ENCODE measurements around the gene POLR3GL. TPM values are rescaled to one million over a fixed set of nuclear protein-coding genes. Genes with fewer than 3 reads are reported as not detected.
A peak's percentile ranks its signal among the peaks of the same experiment; 100 is the strongest.

The POLR3GL gene
- total RNA-seq, 1 experiment from 2014 or later, result 10.6 TPM

- no peak for DNase-seq
- POLR2A ChIA-PET (ENCODE audit: unreplicated experiment), result no interaction called here
- CTCF ChIA-PET, result no interaction called here
- H3K4me3 ChIP-seq, result no peak overlapping the region
- no peak overlapping the region for H3K4me2 ChIP-seq
- peaks cover 30% of the 10 kb centered on the region for H3K27me3 ChIP-seq (ENCODE audit: insufficient read depth, low read depth)
- intact Hi-C loops (cut with micrococcal nuclease; ENCODE audit: unreplicated experiment), result no loop called here
- H3F3A ChIP-seq (ENCODE audit: insufficient read depth, low read depth), result peaks cover 21% of the 10 kb centered on the region
- no peaks in the 10 kb centered on the region for H3K9me3 ChIP-seq (ENCODE audit: insufficient read depth, low read depth)
- no peaks in the 10 kb centered on the region for H3K36me3 ChIP-seq (ENCODE audit: low read depth)
- no TSS peak for BruUV-seq (replicated peaks)
- no peak overlapping the region for H2AFZ ChIP-seq
- no peak overlapping the region for H3K27ac ChIP-seq
- TF ChIP-seq CTCF (conservative IDR thresholded peaks at IDR 0.05) (no peak), EZH2 (IDR thresholded peaks at IDR 0.05; ENCODE audit: low read depth) (no peak)
- H3K9me2 ChIP-seq (ENCODE audit: insufficient read depth), result no peaks in the 10 kb centered on the region
- no peaks in the 10 kb centered on the region for H4K20me1 ChIP-seq (ENCODE audit: insufficient read depth)
- peaks cover 31% of the 10 kb centered on the region for H3K4me1 ChIP-seq (replicated peaks; ENCODE audit: insufficient read depth)
- no peaks in the 10 kb centered on the region for H3K79me2 ChIP-seq (ENCODE audit: low read depth)
Observed at GRCh38 chr1:145961109-145961424, 3.4 kb upstream of the POLR3GL start.

GRCh38 chr1:145961425-145962156 is 2.9 kb upstream of the POLR3GL start:
- peak overlapping the region; percentile 84 for H3K4me2 ChIP-seq
- peaks cover 18% of the 10 kb centered on the region for H3F3A ChIP-seq (ENCODE audit: insufficient read depth, low read depth)
- no TSS peak for BruUV-seq (replicated peaks)
- H3K9me2 ChIP-seq (ENCODE audit: insufficient read depth), result no peaks in the 10 kb centered on the region
- peak overlapping the region; percentile 49; the same call in 1 of the 2 replicates for H3K4me3 ChIP-seq
- DNase-seq, result no peak
- CTCF ChIA-PET, result interaction anchor here (1.1 kb wide), 1 partner anchor 240 kb away, joined by 6 read pairs; no protein-coding TSS in a partner anchor
- TF ChIP-seq CTCF (conservative IDR thresholded peaks at IDR 0.05) (no peak), EZH2 (IDR thresholded peaks at IDR 0.05; ENCODE audit: low read depth) (no peak)
- H3K9me3 ChIP-seq (ENCODE audit: insufficient read depth, low read depth), result no peaks in the 10 kb centered on the region
- intact Hi-C loops (cut with micrococcal nuclease; ENCODE audit: unreplicated experiment), result loop anchor here (2.0 kb wide), 1 partner anchor 33 kb away; no protein-coding TSS in a partner anchor
- H3K36me3 ChIP-seq (ENCODE audit: low read depth), result no peaks in the 10 kb centered on the region
- H3K79me2 ChIP-seq (ENCODE audit: low read depth), result no peaks in the 10 kb centered on the region
- peak overlapping the region; percentile 69; the same call in 1 of the 2 replicates for H2AFZ ChIP-seq
- H3K27ac ChIP-seq, result no peak overlapping the region
- peaks cover 25% of the 10 kb centered on the region for H3K27me3 ChIP-seq (ENCODE audit: insufficient read depth, low read depth)
- peaks cover 31% of the 10 kb centered on the region for H3K4me1 ChIP-seq (replicated peaks; ENCODE audit: insufficient read depth)
- H4K20me1 ChIP-seq (ENCODE audit: insufficient read depth), result no peaks in the 10 kb centered on the region
- POLR2A ChIA-PET (ENCODE audit: unreplicated experiment), result no interaction called here

GRCh38 chr1:145962157-145963102 is 2.1 kb upstream of the POLR3GL start:
- Histone ChIP-seq H3K27ac (no peak overlapping the region), H3K9me2 (ENCODE audit: insufficient read depth) (no peaks in the 10 kb centered on the region), H3F3A (ENCODE audit: insufficient read depth, low read depth) (peaks cover 14% of the 10 kb centered on the region), H3K4me1 (replicated peaks; ENCODE audit: insufficient read depth) (peaks cover 31% of the 10 kb centered on the region), H2AFZ (peak overlapping the region; percentile 69), H4K20me1 (ENCODE audit: insufficient read depth) (no peaks in the 10 kb centered on the region), H3K9me3 (ENCODE audit: insufficient read depth, low read depth) (no peaks in the 10 kb centered on the region), H3K27me3 (ENCODE audit: insufficient read depth, low read depth) (peaks cover 17% of the 10 kb centered on the region), H3K4me2 (peak overlapping the region; percentile 84), H3K4me3 (peak overlapping the region; percentile 49; the same call in 1 of the 2 replicates), H3K36me3 (ENCODE audit: low read depth) (no peaks in the 10 kb centered on the region), H3K79me2 (ENCODE audit: low read depth) (no peaks in the 10 kb centered on the region)
- DNase-seq, result no peak
- BruUV-seq (replicated peaks), result no TSS peak
- TF ChIP-seq CTCF (conservative IDR thresholded peaks at IDR 0.05), result no peak
- no peak for TF ChIP-seq EZH2 (IDR thresholded peaks at IDR 0.05; ENCODE audit: low read depth)
- ChIA-PET CTCF (interaction anchor here (0.6 to 1.4 kb wide), 4 partner anchors 9 to 241 kb away, joined by 3 to 7 read pairs (median 6); partner anchors contain the start of gene RBM8A), POLR2A (ENCODE audit: unreplicated experiment) (interaction anchor here (0.6 to 1.0 kb wide), 2 partner anchors 35 to 36 kb away, joined by 4 to 9 read pairs; partner anchors contain the start of gene RBM8A)
- intact Hi-C loops (cut with micrococcal nuclease; ENCODE audit: unreplicated experiment), result loop anchor here (2.0 kb wide), 1 partner anchor 32 kb away; no protein-coding TSS in a partner anchor

All from PC-9 (cell line).